CMK (cell line): ENCODE data around the gene COL18A1.
"Not testable (repeated sequence)": the region's sequence is repeated elsewhere in the genome, so short reads cannot be mapped to it uniquely, and the experiment has no call there.

ENCODE experiments used
- DNase-seq: peaks from one replicate; pipeline ENCODE4 v3.0.0-alpha.2; 2010; ENCODE audit warnings: low read depth

Gene COL18A1

GRCh38 chr21:45560106-45561021, 155.4 kb downstream of the COL18A1 start:
- no peak for DNase-seq

- not testable (repeated sequence) for DNase-seq
Observed at GRCh38 chr21:45561241-45561640, 156.3 kb downstream of the COL18A1 start.

GRCh38 chr21:45562402-45562801, 157.4 kb downstream of the COL18A1 start:
- DNase-seq, result no peak

GRCh38 chr21:45562965-45563364, 158.0 kb downstream of the COL18A1 start:
- DNase-seq, result no peak
